HG02588 (cell line): ENCODE data around the gene SASH1.

ENCODE experiments used
- ATAC-seq: cut with Tn5 transposase; IDR thresholded peaks from one replicate; pipeline ENCODE4 v1.9.1; 2021; ENCODE audit warnings: mild to moderate bottlenecking, moderate library complexity; ENCODE audit not compliant: unreplicated experiment

The SASH1 gene

GRCh38 chr6:148487461-148487860 lies 144.8 kb downstream of the SASH1 start:
- no peak for ATAC-seq

GRCh38 chr6:148491638-148492251 lies 149.1 kb downstream of the SASH1 start:
- no peak for ATAC-seq

DNA sequence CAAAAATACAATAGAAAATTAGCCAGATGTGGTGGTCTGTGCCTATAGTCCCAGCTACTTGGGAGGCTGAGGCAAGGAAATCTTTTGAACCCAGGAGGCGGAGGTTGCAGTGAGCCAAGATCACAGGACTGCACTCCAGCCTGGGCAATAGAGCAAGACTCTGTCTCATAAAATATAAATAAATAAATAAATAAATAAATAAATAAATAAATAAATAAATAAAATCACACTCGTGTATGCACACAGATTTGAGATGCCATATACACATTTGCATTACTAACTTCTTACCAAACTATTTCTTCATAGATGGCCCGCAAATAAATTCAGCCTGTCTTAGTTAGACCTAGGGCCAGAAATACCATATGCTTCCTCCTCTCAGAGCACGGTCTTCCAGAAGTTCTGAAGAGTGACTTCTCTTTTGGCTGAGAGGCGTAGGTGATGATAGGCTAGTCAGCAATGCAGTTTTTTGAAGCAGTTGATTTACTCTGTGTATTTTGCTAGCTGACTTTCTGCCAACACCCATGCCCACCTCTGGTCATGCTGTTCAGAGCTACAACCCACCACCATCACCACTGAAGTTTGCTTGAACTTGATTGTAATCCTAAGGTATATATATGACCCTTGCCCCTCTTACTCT lies 150.1 kb downstream of the SASH1 start:
- no peak for ATAC-seq

- no peak for ATAC-seq
These were observed 150.8 kb downstream of the SASH1 start for GRCh38 chr6:148493424-148493823.

DNA sequence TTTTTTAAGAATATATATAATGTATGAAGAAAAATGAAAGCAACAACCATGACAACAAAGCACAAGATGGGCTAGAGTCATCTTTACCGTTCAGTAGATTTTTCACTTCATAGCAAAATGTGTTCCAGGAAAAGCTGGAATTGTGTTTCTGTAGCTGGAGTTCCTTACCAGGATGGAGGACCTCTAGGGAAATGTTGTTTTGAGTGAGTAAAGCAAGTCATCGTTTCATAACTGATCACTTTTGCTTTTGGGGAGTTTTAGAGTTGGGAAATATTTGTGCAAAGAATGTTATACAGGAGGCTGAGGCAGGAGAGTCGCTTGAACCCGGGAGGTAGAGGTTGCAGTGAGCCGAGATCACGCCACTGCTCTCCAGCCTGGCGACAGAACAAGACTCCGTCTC lies 151.6 kb downstream of the SASH1 start:
- no peak for ATAC-seq

DNA sequence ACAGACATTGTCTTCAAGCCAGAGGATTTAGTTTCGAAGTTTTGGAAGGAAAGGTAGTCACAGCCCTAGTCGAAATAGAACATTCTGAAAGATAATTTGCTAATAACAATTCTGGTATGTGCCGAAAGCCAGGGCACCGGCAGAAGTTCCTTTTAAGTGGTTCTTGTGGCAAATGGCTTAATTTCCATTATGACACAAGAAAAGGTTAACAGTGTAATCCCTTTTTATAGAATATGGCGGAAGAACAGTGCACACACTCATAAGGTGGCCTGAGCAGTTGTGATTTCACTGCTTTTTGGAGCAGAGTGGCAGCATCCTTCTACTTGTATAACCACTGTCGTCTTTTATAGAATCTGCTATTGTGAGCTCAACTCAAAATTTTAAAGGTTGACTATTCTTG lies 152.4 kb downstream of the SASH1 start:
- ATAC-seq, result no peak

DNA sequence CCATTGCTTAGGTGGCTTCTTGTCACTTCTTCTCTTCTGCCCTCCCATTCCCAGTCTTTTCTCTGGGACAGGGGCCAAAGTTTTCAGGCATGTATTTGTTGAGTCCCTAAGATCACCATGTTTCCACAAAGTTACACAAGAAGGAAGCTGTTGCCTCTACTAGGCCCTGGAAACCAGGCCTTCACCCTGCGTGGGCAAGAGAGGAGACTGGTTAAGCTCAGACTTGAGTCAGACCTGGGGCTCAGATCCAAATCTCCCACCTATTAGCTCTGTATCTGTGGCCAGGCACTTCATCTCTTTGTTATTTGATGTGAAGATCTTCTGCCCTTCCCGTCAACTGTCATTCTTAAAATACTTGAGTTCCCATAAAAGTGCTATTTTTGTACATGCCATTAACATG lies 154.6 kb downstream of the SASH1 start:
- no peak for ATAC-seq

DNA sequence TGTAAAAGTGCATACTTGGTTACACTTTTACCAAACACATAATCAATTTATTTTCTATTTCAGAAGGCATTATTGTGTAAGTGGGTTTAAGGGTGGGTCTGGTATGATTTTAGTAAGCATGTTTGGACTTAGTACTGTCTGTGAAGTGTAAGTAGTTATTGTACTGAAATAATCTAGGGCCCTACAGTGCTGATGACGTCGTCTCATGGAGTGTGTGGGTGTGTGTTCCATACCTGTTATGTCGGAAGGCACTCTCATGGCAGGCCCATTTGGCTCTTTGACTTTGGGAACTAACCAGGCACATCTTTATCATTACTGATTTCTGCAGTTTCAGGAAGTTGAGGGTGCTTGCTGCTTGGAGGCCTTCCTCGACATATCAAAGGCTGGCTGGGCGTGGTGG lies 155.1 kb downstream of the SASH1 start:
- ATAC-seq, result no peak

GRCh38 chr6:148500402-148500801 lies 157.8 kb downstream of the SASH1 start:
- ATAC-seq, result no peak

DNA sequence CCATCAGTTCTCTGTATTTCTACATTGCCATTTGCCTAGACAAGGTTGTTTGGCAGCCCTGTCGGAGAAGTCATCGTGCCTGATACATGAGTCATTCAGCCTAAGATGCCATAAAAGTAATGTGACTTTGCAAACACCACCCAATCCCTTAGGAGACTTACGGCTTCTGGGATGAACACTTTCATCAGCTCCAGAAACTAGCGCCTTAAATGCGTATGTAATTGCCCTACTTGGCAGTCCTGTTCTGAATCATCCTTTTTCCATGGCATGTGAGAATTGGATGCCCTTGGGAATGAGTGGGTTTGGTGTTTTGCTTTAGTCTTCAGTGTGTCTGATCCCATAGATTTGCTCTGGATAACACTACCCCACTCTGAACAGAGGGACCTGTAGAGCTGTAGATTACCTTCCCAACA lies 158.5 kb downstream of the SASH1 start:
- ATAC-seq, result no peak

DNA sequence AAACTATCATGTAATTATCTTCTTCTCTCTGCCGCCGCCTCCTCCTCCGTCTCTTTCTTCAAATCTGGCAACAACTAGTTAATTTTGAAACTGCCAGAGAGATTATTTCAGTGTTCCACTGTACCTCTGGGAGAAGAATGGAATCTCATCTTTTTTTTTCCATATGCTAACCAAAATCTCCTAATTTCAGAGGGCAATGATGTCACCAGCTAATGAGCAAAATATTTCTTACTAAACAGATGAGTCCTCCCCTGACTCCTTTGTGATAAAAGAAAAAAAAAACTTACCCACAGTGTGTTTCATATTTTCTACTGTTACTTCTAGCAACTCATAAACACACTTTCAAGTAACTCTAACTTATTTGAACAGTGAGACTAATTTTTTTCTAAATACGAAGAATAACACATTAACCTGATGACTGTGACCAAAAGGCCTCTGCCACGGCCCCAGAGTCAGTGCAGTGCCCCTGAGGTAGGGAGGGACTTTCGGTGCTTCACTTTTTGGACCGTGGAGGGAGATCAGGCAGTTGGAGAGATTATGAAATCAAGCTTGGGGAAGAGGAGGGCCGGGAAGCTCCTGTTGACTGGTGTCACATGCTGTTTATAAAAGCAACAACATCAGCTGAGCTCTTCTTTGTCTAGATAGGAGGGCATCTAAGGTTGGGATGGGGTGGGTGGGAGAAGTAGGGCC lies 159.6 kb downstream of the SASH1 start:
- ATAC-seq, result no peak

DNA sequence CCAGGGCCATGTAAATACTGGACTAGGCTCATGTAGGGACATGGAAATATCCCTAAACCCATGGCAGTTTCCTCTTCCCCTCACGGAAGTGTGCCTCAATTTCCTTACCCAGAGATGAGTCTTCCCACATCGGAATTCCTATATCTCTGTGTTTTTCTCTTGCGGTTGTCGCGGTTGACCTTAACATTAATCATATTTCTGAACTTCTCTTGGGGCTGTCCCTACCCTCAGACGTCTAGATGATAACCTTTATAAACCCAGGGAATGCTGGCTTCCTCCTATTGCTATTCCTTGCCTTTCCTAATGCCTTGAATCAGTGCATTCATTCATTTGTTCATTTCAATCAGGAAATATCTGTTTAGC lies 160.1 kb downstream of the SASH1 start:
- ATAC-seq, result no peak

DNA sequence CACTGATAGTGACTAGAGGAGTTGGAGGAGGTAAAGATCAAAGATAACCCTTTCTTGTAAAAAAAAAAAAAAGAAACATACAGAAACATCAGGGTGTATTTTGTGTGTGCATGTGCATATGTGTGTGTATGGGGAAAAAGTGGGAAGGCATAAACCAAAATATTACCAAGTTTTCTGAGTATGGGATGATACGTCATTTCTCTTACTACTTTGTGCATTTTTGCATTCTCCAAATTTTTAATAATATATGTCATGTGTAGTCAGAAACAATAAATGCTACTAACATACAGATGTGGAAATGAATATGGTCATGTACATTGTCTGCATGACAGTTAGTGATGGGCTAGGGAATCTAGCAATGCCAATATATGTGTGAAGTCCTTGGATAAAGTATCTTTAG lies 161.1 kb downstream of the SASH1 start:
- ATAC-seq, result no peak

DNA sequence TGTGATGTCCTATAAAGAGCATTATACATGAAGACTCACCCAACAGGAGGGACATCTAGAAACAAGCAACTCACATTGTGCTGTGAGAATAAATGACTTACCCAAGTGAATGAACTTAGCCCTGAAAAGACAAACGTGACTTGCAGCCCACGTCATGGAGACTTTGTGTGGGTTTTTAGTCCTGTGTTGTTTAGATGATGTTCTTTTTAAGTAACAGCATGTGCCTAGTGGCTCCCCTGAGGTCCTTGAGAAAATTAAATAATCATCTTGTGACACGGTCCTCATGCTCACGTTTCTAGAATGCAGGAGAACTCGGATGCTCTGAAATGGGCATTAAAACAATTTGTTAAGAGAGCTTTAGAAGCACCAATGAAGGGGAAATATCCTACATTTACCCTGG lies 165.1 kb downstream of the SASH1 start:
- no peak for ATAC-seq

- no peak for ATAC-seq
These were observed 165.9 kb downstream of the SASH1 start for GRCh38 chr6:148508401-148509041.

DNA sequence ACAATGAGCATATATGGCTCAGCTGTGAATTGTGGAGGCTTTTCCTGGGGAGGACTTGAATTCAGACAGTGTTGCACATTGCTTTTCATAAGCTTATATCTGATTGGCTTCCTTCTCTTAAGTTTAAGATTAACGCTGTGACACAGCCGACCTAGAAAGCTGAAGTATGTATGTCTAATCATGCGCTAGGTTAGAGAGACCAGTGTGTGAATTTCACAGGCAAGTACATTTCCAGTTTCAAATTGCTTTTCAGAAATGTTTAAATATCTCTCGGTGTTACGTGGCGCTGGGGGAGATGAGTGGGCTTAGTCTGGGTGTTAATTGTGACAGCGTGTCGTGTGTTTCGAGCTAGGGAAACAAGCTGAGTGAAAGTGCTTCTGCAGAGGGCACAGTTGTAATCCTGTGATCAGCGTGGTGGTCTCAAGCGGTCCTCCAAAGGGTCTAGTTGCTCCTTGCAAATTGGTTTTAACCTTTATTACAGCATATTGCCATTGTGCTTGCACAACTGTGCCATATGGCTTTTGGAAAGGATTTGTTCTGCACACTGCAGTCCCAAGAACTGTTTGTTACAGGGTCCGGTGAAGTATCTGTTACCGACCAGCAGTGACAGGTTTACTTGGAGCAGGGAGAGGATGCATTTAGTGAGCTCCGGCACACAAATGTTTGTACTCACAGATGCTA lies 166.6 kb downstream of the SASH1 start:
- peak; percentile 5 for ATAC-seq

DNA sequence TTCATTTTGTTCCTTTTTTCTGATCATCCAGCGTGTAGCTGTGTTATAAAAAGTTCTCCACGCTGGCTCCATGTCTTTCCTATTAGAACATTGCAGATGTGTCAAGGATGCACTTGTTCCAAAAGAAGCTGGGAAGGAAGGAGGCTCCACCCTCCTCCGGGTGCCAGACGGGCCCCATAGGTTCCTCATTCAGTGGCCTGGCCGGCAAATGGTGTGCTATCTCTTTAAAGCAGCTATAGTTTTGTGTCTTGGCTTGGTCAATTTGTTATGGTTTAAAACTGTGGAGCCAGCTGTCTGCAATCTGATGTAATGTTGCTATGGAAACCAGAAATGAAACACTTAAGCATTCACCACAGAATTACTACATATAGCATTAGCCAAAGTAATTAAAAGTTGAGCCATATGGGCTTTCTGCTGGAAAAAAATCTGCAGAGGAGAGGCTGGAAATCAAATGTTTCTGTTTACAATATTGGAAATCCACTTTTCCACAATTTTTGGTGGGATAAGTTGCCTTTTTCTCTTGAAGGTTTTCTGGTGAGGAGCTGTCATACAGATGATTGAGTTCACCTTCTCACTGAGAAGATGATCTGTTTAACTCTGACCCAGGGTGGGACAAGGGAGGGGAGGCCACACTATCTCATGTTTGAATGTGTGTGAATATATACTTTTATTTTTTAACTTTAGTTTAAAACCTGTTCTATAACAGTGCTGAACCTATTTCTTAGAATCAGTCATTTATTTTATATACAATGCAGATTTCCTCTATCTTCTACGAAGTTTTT lies 167.4 kb downstream of the SASH1 start:
- ATAC-seq, result peak; percentile 67

GRCh38 chr6:148513145-148514071 lies 170.8 kb downstream of the SASH1 start:
- ATAC-seq, result no peak

GRCh38 chr6:148514091-148514845 lies 171.6 kb downstream of the SASH1 start:
- ATAC-seq, result no peak
